Mesenchymal stem cell (in vitro differentiated cells and primary cell): ENCODE results near the gene HECA.
"Not testable (repeated sequence)": the region's sequence is repeated elsewhere in the genome, so short reads cannot be mapped to it uniquely, and the experiment has no call there.

Experiments
- DNase-seq: peaks from one replicate; pipeline ENCODE4 v3.0.0-alpha.2; 2013
- H2AFZ ChIP-seq: one replicate; pipeline ENCODE4 v1.6.1; 2013; ENCODE audit warnings: low read depth, mild to moderate bottlenecking, control low read depth, inconsistent platforms, low read length, moderate library complexity
- H2AK5ac ChIP-seq: 2 replicates; pipeline ENCODE4 v1.6.1; 2013; ENCODE audit warnings: low read length, moderate library complexity, mild to moderate bottlenecking, inconsistent platforms; ENCODE audit not compliant: severe bottlenecking
- H2BK120ac ChIP-seq: one replicate; pipeline ENCODE4 v1.6.1; 2013; ENCODE audit warnings: low read depth, mild to moderate bottlenecking, inconsistent platforms, low read length, moderate library complexity
- H2BK12ac ChIP-seq, 2 experiments: one replicate each; pipeline ENCODE4 v1.6.1; 2013; ENCODE audit warnings: inconsistent platforms in 2 of 2, low read length in 2 of 2, mild to moderate bottlenecking in 2 of 2, moderate library complexity in 2 of 2, control low read depth in 1 of 2
- H2BK15ac ChIP-seq: one replicate; pipeline ENCODE4 v1.6.1; 2013; ENCODE audit warnings: mild to moderate bottlenecking, low read depth, inconsistent platforms; ENCODE audit not compliant: poor library complexity, severe bottlenecking
- H2BK5ac ChIP-seq: 2 replicates; pipeline ENCODE4 v1.6.1; 2013; ENCODE audit warnings: low read depth, mild to moderate bottlenecking, low read length, control low read depth, inconsistent platforms; ENCODE audit not compliant: poor library complexity, severe bottlenecking
- H3K14ac ChIP-seq, 2 experiments: one replicate each; pipeline ENCODE4 v1.6.1; 2013; ENCODE audit warnings: inconsistent platforms in 2 of 2, low read length in 2 of 2, control low read depth in 1 of 2, mild to moderate bottlenecking in 1 of 2, moderate library complexity in 1 of 2
- H3K18ac ChIP-seq, 2 experiments: one replicate each; pipeline ENCODE4 v1.6.1; 2013; ENCODE audit warnings: inconsistent platforms in 2 of 2, low read length in 2 of 2, control low read depth in 1 of 2, low read depth in 1 of 2, mild to moderate bottlenecking in 1 of 2
- H3K23ac ChIP-seq, 2 experiments: one replicate each; pipeline ENCODE4 v1.6.1; 2013; ENCODE audit warnings: inconsistent platforms in 2 of 2, low read length in 2 of 2, mild to moderate bottlenecking in 2 of 2, moderate library complexity in 2 of 2, control low read depth in 1 of 2
- H3K27ac ChIP-seq: 2 replicates; pipeline ENCODE4 v1.5.1; 2013; ENCODE audit warnings: mild to moderate bottlenecking, moderate library complexity, low read length, control low read depth, inconsistent platforms; ENCODE audit not compliant: poor library complexity, severe bottlenecking
- H3K27me3 ChIP-seq, 2 experiments: 2 replicates each; pipeline versions ENCODE4 v1.6.1 to v1.7.0; 2013; ENCODE audit warnings: low read length in 2 of 2, mild to moderate bottlenecking in 2 of 2, moderate library complexity in 2 of 2, control low read depth in 1 of 2, inconsistent platforms in 1 of 2; ENCODE audit not compliant: control insufficient read depth in 1 of 2, insufficient read depth in 1 of 2
- H3K36me3 ChIP-seq, 2 experiments: 2 replicates each; pipeline versions ENCODE4 v1.6.1 to v1.7.0; 2013; ENCODE audit warnings: low read length in 2 of 2, control low read depth in 1 of 2, inconsistent platforms in 1 of 2, low read depth in 1 of 2, mild to moderate bottlenecking in 1 of 2; ENCODE audit not compliant: insufficient read depth in 2 of 2, control insufficient read depth in 1 of 2
- H3K4ac ChIP-seq, 2 experiments: one replicate each; pipeline ENCODE4 v1.6.1; 2013; ENCODE audit warnings: inconsistent platforms in 2 of 2, low read length in 2 of 2, mild to moderate bottlenecking in 2 of 2, moderate library complexity in 2 of 2, control low read depth in 1 of 2, low read depth in 1 of 2
- H3K4me1 ChIP-seq: 2 replicates; pipeline ENCODE4 v1.6.1; 2013; ENCODE audit warnings: low read depth, low read length, control low read depth; ENCODE audit not compliant: control insufficient read depth, insufficient read depth
- H3K4me2 ChIP-seq: 2 replicates; pipeline ENCODE4 v1.6.1; 2013; ENCODE audit warnings: low read length, mild to moderate bottlenecking, inconsistent platforms; ENCODE audit not compliant: poor library complexity, severe bottlenecking
- H3K4me3 ChIP-seq, 2 experiments: 2 replicates each; pipeline versions ENCODE4 v1.5.1 to v1.7.0; 2013; ENCODE audit warnings: low read length in 2 of 2, mild to moderate bottlenecking in 2 of 2, control low read depth in 1 of 2, low read depth in 1 of 2; ENCODE audit not compliant: insufficient read depth in 1 of 2
- H3K79me1 ChIP-seq: replicated peaks from 2 replicates; pipeline ENCODE4 v1.6.1; 2013; ENCODE audit warnings: mild to moderate bottlenecking, control low read depth, low read length, inconsistent platforms; ENCODE audit not compliant: poor library complexity, severe bottlenecking
- H3K9ac ChIP-seq: 2 replicates; pipeline ENCODE4 v1.7.0; 2013; ENCODE audit warnings: mild to moderate bottlenecking, low read length, moderate library complexity
- H3K9me3 ChIP-seq: 2 replicates; pipeline ENCODE4 v1.7.0; 2013; ENCODE audit warnings: mild to moderate bottlenecking, low read length; ENCODE audit not compliant: control insufficient read depth
- H4K8ac ChIP-seq: one replicate; pipeline ENCODE4 v1.6.1; 2013; ENCODE audit warnings: inconsistent platforms, mild to moderate bottlenecking, low read length, moderate library complexity
- H4K91ac ChIP-seq: one replicate; pipeline ENCODE4 v1.6.1; 2013; ENCODE audit warnings: mild to moderate bottlenecking, low read length, inconsistent platforms
- WGBS: methylation state at CpG from one replicate; pipeline ENCODE4 v1.1.7; 2013; ENCODE audit warnings: mixed read lengths; 5-methylcytosine and 5-hydroxymethylcytosine counted together

HECA gene

GRCh38 chr6:139135578-139136545 lies 982 bp downstream of the HECA start:
- Histone ChIP-seq H3K4me2 (peak overlapping the region; percentile 54), H3K4ac (peak overlapping the region in 1 of 2 experiments; percentile 94), H3K4me1 (peaks cover 3% of the 10 kb centered on the region), H3K9ac (peak overlapping the region; percentile 93), H2AFZ (peak overlapping the region; percentile 69), H3K36me3 (no peaks in the 10 kb centered on the region), H3K9me3 (no peaks in the 10 kb centered on the region), H2BK15ac (peak overlapping the region; percentile 67), H3K14ac (peak overlapping the region in 1 of 2 experiments; percentile 79), H2BK12ac (peak overlapping the region in 1 of 2 experiments; percentile 63), H3K23ac (peak overlapping the region in 1 of 2 experiments; percentile 89), H2AK5ac (no peak overlapping the region), H4K8ac (peak overlapping the region; percentile 90), H4K91ac (peak overlapping the region; percentile 59), H2BK5ac (no peak overlapping the region), H3K27me3 (no peaks in the 10 kb centered on the region), H2BK120ac (peak overlapping the region; percentile 73), H3K27ac (peak overlapping the region; percentile 2), H3K4me3 (peak overlapping the region; percentile 85 to 96), H3K79me1 (peaks cover 20% of the 10 kb centered on the region), H3K18ac (peak overlapping the region; percentile 73 to 90)
- DNase-seq, result peak; percentile 43
- whole genome bisulfite sequencing, result 1% methylated on average over 38 of the region's 76 CpGs

GRCh38 chr6:139137706-139138105 lies 2.8 kb downstream of the HECA start:
- peak overlapping the region in 1 of 2 experiments; percentile 17 for H3K4me3 ChIP-seq
- no peaks in the 10 kb centered on the region for H3K27me3 ChIP-seq
- peaks cover 21% of the 10 kb centered on the region for H3K79me1 ChIP-seq
- H2AFZ ChIP-seq, result no peak overlapping the region
- no peaks in the 10 kb centered on the region for H3K9me3 ChIP-seq
- no peak overlapping the region for H4K91ac ChIP-seq
- DNase-seq, result no peak
- H4K8ac ChIP-seq, result no peak overlapping the region
- H2BK12ac ChIP-seq, result no peak overlapping the region
- H3K4me1 ChIP-seq, result peaks cover 3% of the 10 kb centered on the region
- no peak overlapping the region for H3K23ac ChIP-seq
- H3K14ac ChIP-seq, result no peak overlapping the region
- no peak overlapping the region for H3K18ac ChIP-seq
- H3K4ac ChIP-seq, result no peak overlapping the region
- no peak overlapping the region for H3K4me2 ChIP-seq
- H3K9ac ChIP-seq, result peak overlapping the region; percentile 93
- WGBS, result 100% methylated on average over 2 of the region's 2 CpGs
- no peak overlapping the region for H2AK5ac ChIP-seq
- H3K36me3 ChIP-seq, result no peaks in the 10 kb centered on the region
- H3K27ac ChIP-seq, result no peak overlapping the region
- H2BK5ac ChIP-seq, result no peak overlapping the region
- H2BK15ac ChIP-seq, result no peak overlapping the region
- H2BK120ac ChIP-seq, result no peak overlapping the region

DNA sequence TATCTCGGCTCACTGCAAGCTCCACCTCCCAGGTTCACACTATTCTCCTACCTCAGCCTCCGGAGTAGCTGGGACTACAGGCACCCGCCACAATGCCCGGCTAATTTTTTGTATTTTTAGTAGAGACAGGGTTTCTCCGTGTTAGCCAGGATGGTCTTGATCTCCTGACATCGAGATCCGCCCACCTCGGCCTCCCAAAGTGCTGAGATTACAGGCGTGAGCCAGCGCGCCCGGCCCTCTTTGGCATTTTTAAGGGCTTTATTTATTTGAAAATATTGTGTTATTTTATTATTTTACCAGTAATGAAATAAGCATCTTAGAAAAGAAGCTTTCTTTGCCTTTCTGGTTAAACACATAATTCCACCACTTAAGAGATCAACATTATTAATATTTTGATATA lies 6.0 kb downstream of the HECA start:
- H3K14ac ChIP-seq, H2BK15ac ChIP-seq, H2BK120ac ChIP-seq, H3K18ac ChIP-seq, H2BK12ac ChIP-seq, H3K36me3 ChIP-seq, H3K9ac ChIP-seq, H3K23ac ChIP-seq, H3K27ac ChIP-seq, H3K4me1 ChIP-seq, H2BK5ac ChIP-seq, H3K9me3 ChIP-seq, DNase-seq, H3K4me2 ChIP-seq, H3K4me3 ChIP-seq, H3K4ac ChIP-seq, H4K91ac ChIP-seq, H2AK5ac ChIP-seq, H2AFZ ChIP-seq, H3K27me3 ChIP-seq, H4K8ac ChIP-seq: not testable (repeated sequence)
- 87% methylated on average over 5 of the region's 12 CpGs for WGBS
- peaks cover 35% of the 10 kb centered on the region for H3K79me1 ChIP-seq

DNA sequence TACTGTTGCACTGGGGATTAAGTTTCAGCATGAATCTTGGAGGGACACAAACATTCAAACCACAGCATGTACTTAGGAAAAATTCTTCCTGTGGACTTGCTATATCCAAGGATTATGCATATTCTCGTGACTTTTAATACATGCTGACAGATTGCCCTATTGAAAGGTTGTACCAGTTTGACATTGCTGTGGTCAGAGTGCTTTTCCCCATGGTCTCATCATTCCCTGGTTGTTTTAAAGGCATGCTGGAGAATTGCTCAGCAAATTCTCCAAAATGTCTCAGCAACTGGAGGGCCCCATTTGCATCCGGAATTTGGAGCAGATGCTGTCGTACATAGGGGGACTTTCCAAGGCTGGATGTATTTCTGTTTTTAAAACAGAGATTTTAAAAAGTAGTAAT lies 7.4 kb downstream of the HECA start:
- no peak overlapping the region for H3K23ac ChIP-seq
- no peak overlapping the region for H4K8ac ChIP-seq
- H3K27me3 ChIP-seq, result no peaks in the 10 kb centered on the region
- 93% methylated on average over 3 of the region's 3 CpGs for WGBS
- H3K18ac ChIP-seq, result no peak overlapping the region
- H4K91ac ChIP-seq, result no peak overlapping the region
- H3K4me2 ChIP-seq, result no peak overlapping the region
- no peak overlapping the region for H3K9ac ChIP-seq
- no peak overlapping the region for H2AFZ ChIP-seq
- H3K4me1 ChIP-seq, result peaks cover 2% of the 10 kb centered on the region
- H2BK15ac ChIP-seq, result no peak overlapping the region
- H3K27ac ChIP-seq, result no peak overlapping the region
- no peaks in the 10 kb centered on the region for H3K36me3 ChIP-seq
- no peak overlapping the region for H2BK120ac ChIP-seq
- no peaks in the 10 kb centered on the region for H3K9me3 ChIP-seq
- no peak overlapping the region for H2BK12ac ChIP-seq
- H3K4me3 ChIP-seq, result no peak overlapping the region
- no peak for DNase-seq
- no peak overlapping the region for H2AK5ac ChIP-seq
- no peak overlapping the region for H2BK5ac ChIP-seq
- no peak overlapping the region for H3K14ac ChIP-seq
- no peak overlapping the region for H3K4ac ChIP-seq
- H3K79me1 ChIP-seq, result peaks cover 39% of the 10 kb centered on the region
